Measurements from ENCODE around the gene RASSF3. TPM values are rescaled to one million over a fixed set of nuclear protein-coding genes. Genes with fewer than 3 reads are reported as not detected.
"Not testable (repeated sequence)": the region's sequence is repeated elsewhere in the genome, so short reads cannot be mapped to it uniquely, and the experiment has no call there.

Gene RASSF3
- polyA plus RNA-seq, 1 donor from 2014 or later: 0.06 TPM

- TF ChIP-seq SMC3 (conservative IDR thresholded peaks at IDR 0.05; ENCODE audit: poor library complexity): no peak
- no peak for TF ChIP-seq REST (IDR thresholded peaks at IDR 0.05; ENCODE audit: borderline replicate concordance)
- no peak for TF ChIP-seq RAD21 (conservative IDR thresholded peaks at IDR 0.05)
- no peak for TF ChIP-seq MXI1 (conservative IDR thresholded peaks at IDR 0.05; ENCODE audit: poor library complexity, severe bottlenecking)
- TF ChIP-seq EZH2 (IDR thresholded peaks at IDR 0.05; ENCODE audit: borderline replicate concordance, insufficient read depth, low read length, poor library complexity, severe bottlenecking): no peak
- TF ChIP-seq POLR2AphosphoS5 (IDR thresholded peaks at IDR 0.05): no peak
- TF ChIP-seq TAF1 (IDR thresholded peaks at IDR 0.05; ENCODE audit: low read depth): no peak
- no peak for TF ChIP-seq CTCF (IDR thresholded peaks at IDR 0.05; ENCODE audit: poor library complexity, severe bottlenecking)
- TF ChIP-seq EP300 (conservative IDR thresholded peaks at IDR 0.05; ENCODE audit: poor library complexity, severe bottlenecking): no peak
- H3K79me2 ChIP-seq (replicated peaks; ENCODE audit: insufficient read depth, low read length): no peaks in the 10 kb centered on the region
- no peaks in the 10 kb centered on the region for H3K9me3 ChIP-seq (ENCODE audit: low read length)
- no peak overlapping the region for H3K4me3 ChIP-seq (ENCODE audit: low read length)
- H3K4me2 ChIP-seq (ENCODE audit: low read length): no peak overlapping the region
- H3K27me3 ChIP-seq (ENCODE audit: insufficient read depth, low read depth, low read length): no peaks in the 10 kb centered on the region
- H2AFZ ChIP-seq (ENCODE audit: low read depth, low read length): no peak overlapping the region
- no peaks in the 10 kb centered on the region for H3K9me2 ChIP-seq (ENCODE audit: insufficient read depth, low read length)
- H4K20me1 ChIP-seq (ENCODE audit: insufficient read depth): no peaks in the 10 kb centered on the region
- H3K9ac ChIP-seq (ENCODE audit: low read length): no peak overlapping the region
- no peaks in the 10 kb centered on the region for H3F3A ChIP-seq (ENCODE audit: insufficient read depth, low read length, poor library complexity, severe bottlenecking)
- no peaks in the 10 kb centered on the region for H3K36me3 ChIP-seq (ENCODE audit: insufficient read depth, low read length)
- H3K27ac ChIP-seq (ENCODE audit: low read length): no peak overlapping the region
These were observed 27.4 kb upstream of the RASSF3 start for GRCh38 chr12:64582862-64583261.

GRCh38 chr12:64583395-64583770 is 26.9 kb upstream of the RASSF3 start:
- not testable (repeated sequence) for H3K9ac ChIP-seq (ENCODE audit: low read length); H3K4me2 ChIP-seq (ENCODE audit: low read length); H3K27ac ChIP-seq (ENCODE audit: low read length); H3K9me2 ChIP-seq (ENCODE audit: insufficient read depth, low read length); H3K9me3 ChIP-seq (ENCODE audit: low read length); H3F3A ChIP-seq (ENCODE audit: insufficient read depth, low read length, poor library complexity, severe bottlenecking); H3K27me3 ChIP-seq (ENCODE audit: insufficient read depth, low read depth, low read length); H3K4me3 ChIP-seq (ENCODE audit: low read length); H3K36me3 ChIP-seq (ENCODE audit: insufficient read depth, low read length); H3K79me2 ChIP-seq (replicated peaks; ENCODE audit: insufficient read depth, low read length); H4K20me1 ChIP-seq (ENCODE audit: insufficient read depth); H2AFZ ChIP-seq (ENCODE audit: low read depth, low read length)

- Histone ChIP-seq H3K79me2 (replicated peaks; ENCODE audit: insufficient read depth, low read length) (no peaks in the 10 kb centered on the region), H3K4me2 (ENCODE audit: low read length) (no peak overlapping the region), H3K36me3 (ENCODE audit: insufficient read depth, low read length) (no peaks in the 10 kb centered on the region), H3K9me2 (ENCODE audit: insufficient read depth, low read length) (no peaks in the 10 kb centered on the region), H4K20me1 (ENCODE audit: insufficient read depth) (no peaks in the 10 kb centered on the region), H3K9me3 (ENCODE audit: low read length) (no peaks in the 10 kb centered on the region), H3K9ac (ENCODE audit: low read length) (no peak overlapping the region), H3K27me3 (ENCODE audit: insufficient read depth, low read depth, low read length) (no peaks in the 10 kb centered on the region), H2AFZ (ENCODE audit: low read depth, low read length) (no peak overlapping the region), H3K4me3 (ENCODE audit: low read length) (no peak overlapping the region), H3K27ac (ENCODE audit: low read length) (no peak overlapping the region), H3F3A (ENCODE audit: insufficient read depth, low read length, poor library complexity, severe bottlenecking) (no peaks in the 10 kb centered on the region)
- TF ChIP-seq POLR2AphosphoS5 (IDR thresholded peaks at IDR 0.05): no peak
- no peak for TF ChIP-seq MXI1 (conservative IDR thresholded peaks at IDR 0.05; ENCODE audit: poor library complexity, severe bottlenecking)
- no peak for TF ChIP-seq RAD21 (conservative IDR thresholded peaks at IDR 0.05)
- no peak for TF ChIP-seq TAF1 (IDR thresholded peaks at IDR 0.05; ENCODE audit: low read depth)
- TF ChIP-seq REST (IDR thresholded peaks at IDR 0.05; ENCODE audit: borderline replicate concordance): no peak
- TF ChIP-seq EP300 (conservative IDR thresholded peaks at IDR 0.05; ENCODE audit: poor library complexity, severe bottlenecking): no peak
- TF ChIP-seq EZH2 (IDR thresholded peaks at IDR 0.05; ENCODE audit: borderline replicate concordance, insufficient read depth, low read length, poor library complexity, severe bottlenecking): no peak
- no peak for TF ChIP-seq CTCF (IDR thresholded peaks at IDR 0.05; ENCODE audit: poor library complexity, severe bottlenecking)
- no peak for TF ChIP-seq SMC3 (conservative IDR thresholded peaks at IDR 0.05; ENCODE audit: poor library complexity)
These were observed 26.4 kb upstream of the RASSF3 start for GRCh38 chr12:64583771-64584421.

Measured in neural cell (in vitro differentiated cells).